Activated CD8-positive, alpha-beta T cell treated with anti-CD3 and anti-CD28 coated beads for 36 hours (primary cell): Measurements from ENCODE around the gene STMP1. TPM values are rescaled to one million over a fixed set of nuclear protein-coding genes. Genes with fewer than 3 reads are reported as not detected.

Experiments
- ATAC-seq: fragments of 200-7000 bp; cut with Tn5 transposase; one replicate; pipeline ENCODE4 v1.10.0; 2021; ENCODE audit warnings: mild to moderate bottlenecking, moderate library complexity
- CTCF ChIA-PET: fragments of 350-600 bp; sonication (Branson Sonifier 250); formaldehyde crosslinking; loops from one replicate; lab custom pipeline; 2021; ENCODE audit warnings: antibody characterized with exemption; lab: Charles Lee
- POLR2A ChIA-PET: fragments of 350-600 bp; sonication (Branson Sonifier 250); formaldehyde crosslinking; loops from one replicate; lab custom pipeline; 2021; ENCODE audit warnings: antibody characterized with exemption; lab: Charles Lee
- DNase-seq: peaks from one replicate; pipeline ENCODE4 v3.0.0-alpha.2; 2020
- H3K27ac Mint-ChIP-seq: one replicate; pipeline ENCODE4 v1.8.0; 2021; ENCODE audit warnings: mild to moderate bottlenecking, mixed read lengths
- H3K27me3 Mint-ChIP-seq: one replicate; pipeline ENCODE4 v1.8.0; 2021; ENCODE audit warnings: mixed read lengths
- H3K36me3 Mint-ChIP-seq: one replicate; pipeline ENCODE4 v1.8.0; 2021; ENCODE audit warnings: low read depth, mixed read lengths
- H3K4me1 Mint-ChIP-seq: one replicate; pipeline ENCODE4 v1.8.0; 2021; ENCODE audit warnings: low read depth, mixed read lengths
- H3K4me3 Mint-ChIP-seq: one replicate; pipeline ENCODE4 v1.8.0; 2021; ENCODE audit warnings: mild to moderate bottlenecking, moderate library complexity, mixed read lengths
- H3K9me3 Mint-ChIP-seq: one replicate; pipeline ENCODE4 v1.8.0; 2021; ENCODE audit warnings: mixed read lengths
- intact Hi-C: fragments of 100-400 bp; cut with micrococcal nuclease; formaldehyde crosslinking; loops from one replicate; pipeline ENCODE4 v1.10.0; 2022
- total RNA-seq, 2 experiments: library from RNA; stranded (reverse); gene quantifications; one replicate each; pipeline ENCODE4 v1.2.3, GENCODE V29; 2021
- TF ChIP-seq, protein P1 (sequence below): fragments of 200-600 bp; IDR thresholded peaks from one replicate; pipeline ENCODE4 v1.8.0; 2022; ENCODE audit warnings: antibody characterized with exemption, mild to moderate bottlenecking

STMP1 gene
- total RNA-seq, 2 experiments from 2014 or later, result 21.1 to 23.4 TPM

DNA sequence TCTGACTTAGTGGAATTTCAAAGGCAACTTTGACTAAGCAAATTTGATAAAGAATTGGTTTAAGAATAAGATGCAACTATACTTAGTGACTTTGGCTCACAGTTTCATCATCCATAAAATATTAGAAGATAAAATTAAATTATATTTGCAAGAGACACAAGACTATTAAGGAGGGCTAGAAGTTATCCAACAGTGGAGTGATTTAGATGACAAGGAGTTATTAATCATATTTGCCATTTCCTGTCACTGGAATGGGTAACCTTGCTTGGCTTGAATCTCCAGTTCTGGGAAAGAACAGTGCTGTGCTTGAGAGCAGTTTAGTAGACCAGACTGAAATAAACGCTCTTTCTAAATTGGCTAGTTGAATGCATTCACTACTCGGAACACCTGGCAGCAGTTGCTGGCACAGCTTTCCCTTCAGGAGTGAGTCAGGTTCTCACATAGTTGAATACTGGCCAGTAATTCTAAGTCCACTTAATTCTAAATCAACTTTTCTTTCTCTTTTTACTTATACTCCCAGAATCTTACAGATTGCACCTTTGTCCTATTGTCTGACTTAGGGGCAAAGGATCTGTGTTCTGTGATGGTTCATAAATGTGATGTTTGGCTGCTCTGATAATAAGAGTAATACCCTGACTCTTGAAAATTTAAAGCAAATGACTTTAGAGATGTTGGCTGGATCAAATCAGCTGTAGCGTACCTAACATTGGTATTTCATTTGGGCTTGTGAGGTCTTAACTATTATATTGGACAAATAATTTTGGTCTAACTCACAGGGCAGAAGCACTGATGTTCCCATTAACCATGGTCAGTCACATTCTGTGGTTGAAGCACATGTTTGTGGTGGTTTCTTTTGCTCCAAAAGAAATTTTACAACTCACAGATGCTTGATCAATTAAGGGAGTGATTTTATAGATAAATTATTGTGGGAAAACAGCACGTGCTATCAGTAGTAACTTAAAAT, 16.6 kb downstream of the STMP1 start:
- TF ChIP-seq, protein P1, sequence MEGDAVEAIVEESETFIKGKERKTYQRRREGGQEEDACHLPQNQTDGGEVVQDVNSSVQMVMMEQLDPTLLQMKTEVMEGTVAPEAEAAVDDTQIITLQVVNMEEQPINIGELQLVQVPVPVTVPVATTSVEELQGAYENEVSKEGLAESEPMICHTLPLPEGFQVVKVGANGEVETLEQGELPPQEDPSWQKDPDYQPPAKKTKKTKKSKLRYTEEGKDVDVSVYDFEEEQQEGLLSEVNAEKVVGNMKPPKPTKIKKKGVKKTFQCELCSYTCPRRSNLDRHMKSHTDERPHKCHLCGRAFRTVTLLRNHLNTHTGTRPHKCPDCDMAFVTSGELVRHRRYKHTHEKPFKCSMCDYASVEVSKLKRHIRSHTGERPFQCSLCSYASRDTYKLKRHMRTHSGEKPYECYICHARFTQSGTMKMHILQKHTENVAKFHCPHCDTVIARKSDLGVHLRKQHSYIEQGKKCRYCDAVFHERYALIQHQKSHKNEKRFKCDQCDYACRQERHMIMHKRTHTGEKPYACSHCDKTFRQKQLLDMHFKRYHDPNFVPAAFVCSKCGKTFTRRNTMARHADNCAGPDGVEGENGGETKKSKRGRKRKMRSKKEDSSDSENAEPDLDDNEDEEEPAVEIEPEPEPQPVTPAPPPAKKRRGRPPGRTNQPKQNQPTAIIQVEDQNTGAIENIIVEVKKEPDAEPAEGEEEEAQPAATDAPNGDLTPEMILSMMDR, result no peak
- DNase-seq, result no peak
- no peak overlapping the region for H3K4me3 Mint-ChIP-seq
- intact Hi-C loops, result no loop called here
- ChIA-PET CTCF (no interaction called here), POLR2A (no interaction called here)
- H3K27ac Mint-ChIP-seq, result no peak overlapping the region
- no peaks in the 10 kb centered on the region for H3K9me3 Mint-ChIP-seq
- no peak for ATAC-seq
- H3K36me3 Mint-ChIP-seq, result peaks cover 13% of the 10 kb centered on the region
- H3K4me1 Mint-ChIP-seq, result peaks cover 9% of the 10 kb centered on the region
- H3K27me3 Mint-ChIP-seq, result no peaks in the 10 kb centered on the region

DNA sequence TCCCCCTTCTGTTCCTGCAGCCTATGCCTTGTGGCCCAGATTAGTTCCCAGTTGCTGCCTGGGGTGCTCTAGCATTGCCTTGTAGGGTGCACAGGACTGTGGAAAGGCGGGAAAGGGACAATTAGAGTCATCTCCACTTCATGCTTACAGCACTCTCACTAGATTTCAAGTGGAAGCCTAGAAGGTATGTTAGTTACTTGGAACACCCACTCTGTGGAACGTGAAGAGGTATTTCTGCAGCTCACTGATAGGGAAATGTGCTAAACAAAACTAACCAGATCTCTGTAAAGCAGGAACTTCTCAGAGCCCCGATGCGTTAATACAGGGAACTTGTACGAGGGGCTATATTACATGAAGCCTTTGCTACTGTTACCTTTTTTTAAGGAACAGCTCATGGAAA, 19.4 kb downstream of the STMP1 start:
- Mint-ChIP-seq H3K9me3 (no peaks in the 10 kb centered on the region), H3K4me3 (no peak overlapping the region), H3K4me1 (peaks cover 9% of the 10 kb centered on the region), H3K36me3 (peaks cover 6% of the 10 kb centered on the region), H3K27me3 (no peaks in the 10 kb centered on the region), H3K27ac (no peak overlapping the region)
- TF ChIP-seq, protein P1, result no peak
- ATAC-seq (no peak), DNase-seq (no peak)
- ChIA-PET POLR2A (interaction anchor here (2.1 kb wide), 1 partner anchor 19 kb away, joined by 6 read pairs; the partner anchor contains the start of gene STMP1), CTCF (interaction anchor here (0.7 to 1.5 kb wide), 4 partner anchors 9 to 407 kb away, joined by 3 to 4 read pairs (median 3); no protein-coding TSS in a partner anchor)
- intact Hi-C loops, result no loop called here

DNA sequence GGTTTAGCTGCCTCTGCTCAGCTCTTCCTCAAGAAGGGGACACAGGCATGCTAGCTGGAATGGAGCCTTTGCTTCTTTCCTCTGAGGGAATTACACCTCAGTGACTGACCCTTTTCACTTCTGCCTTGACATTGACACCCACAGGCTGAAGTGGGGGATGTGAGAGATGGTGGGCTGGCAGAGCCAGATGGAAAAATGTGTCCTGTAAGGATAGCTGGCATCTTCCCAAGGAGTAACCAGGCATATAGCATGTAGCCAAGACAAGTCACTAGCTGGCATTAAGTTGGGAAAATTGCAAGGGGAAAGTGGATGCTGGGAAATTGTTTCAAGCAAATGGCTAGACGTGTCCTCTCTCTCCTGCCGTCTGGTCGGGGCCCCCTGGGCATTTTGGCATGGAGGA, 19.9 kb downstream of the STMP1 start:
- Mint-ChIP-seq H3K4me1 (peaks cover 9% of the 10 kb centered on the region), H3K4me3 (no peak overlapping the region), H3K9me3 (no peaks in the 10 kb centered on the region), H3K36me3 (peaks cover 6% of the 10 kb centered on the region), H3K27me3 (no peaks in the 10 kb centered on the region), H3K27ac (no peak overlapping the region)
- POLR2A ChIA-PET, result interaction anchor here (2.1 kb wide), 1 partner anchor 20 kb away, joined by 6 read pairs; the partner anchor contains the start of gene STMP1
- CTCF ChIA-PET, result interaction anchor here (1.1 to 1.5 kb wide), 3 partner anchors 9 to 408 kb away, joined by 3 to 4 read pairs (median 3); no protein-coding TSS in a partner anchor
- DNase-seq, result no peak
- intact Hi-C loops, result no loop called here
- TF ChIP-seq, protein P1, result no peak
- ATAC-seq, result no peak

DNA sequence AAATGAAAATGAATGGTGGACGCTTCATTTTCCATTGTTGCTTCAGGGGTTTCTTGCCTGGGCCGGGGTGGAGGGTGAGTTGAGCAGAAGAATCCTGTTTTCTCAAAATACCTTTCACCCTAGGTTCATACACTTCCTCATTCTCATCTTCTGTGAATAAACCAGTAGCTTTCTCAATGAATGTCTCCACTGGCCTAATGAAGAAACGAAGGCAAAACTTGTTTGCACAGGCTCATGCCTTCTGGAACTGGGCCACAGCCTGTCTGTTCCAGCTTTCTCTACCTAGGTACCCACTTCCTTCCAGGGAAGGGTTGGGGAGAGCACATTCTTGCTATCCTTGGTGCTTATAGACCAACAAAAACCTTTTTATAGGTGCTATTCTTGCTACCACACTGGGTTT, 21.3 kb downstream of the STMP1 start:
- Mint-ChIP-seq H3K4me3 (no peak overlapping the region), H3K9me3 (no peaks in the 10 kb centered on the region), H3K36me3 (peaks cover 2% of the 10 kb centered on the region), H3K27ac (no peak overlapping the region), H3K27me3 (no peaks in the 10 kb centered on the region), H3K4me1 (peaks cover 9% of the 10 kb centered on the region)
- TF ChIP-seq, protein P1, result no peak
- DNase-seq (no peak), ATAC-seq (no peak)
- CTCF ChIA-PET, result interaction anchor here (1.1 to 1.6 kb wide), 2 partner anchors 11 to 33 kb away, joined by 3 read pairs; no protein-coding TSS in a partner anchor
- intact Hi-C loops, result no loop called here
- POLR2A ChIA-PET, result no interaction called here

DNA sequence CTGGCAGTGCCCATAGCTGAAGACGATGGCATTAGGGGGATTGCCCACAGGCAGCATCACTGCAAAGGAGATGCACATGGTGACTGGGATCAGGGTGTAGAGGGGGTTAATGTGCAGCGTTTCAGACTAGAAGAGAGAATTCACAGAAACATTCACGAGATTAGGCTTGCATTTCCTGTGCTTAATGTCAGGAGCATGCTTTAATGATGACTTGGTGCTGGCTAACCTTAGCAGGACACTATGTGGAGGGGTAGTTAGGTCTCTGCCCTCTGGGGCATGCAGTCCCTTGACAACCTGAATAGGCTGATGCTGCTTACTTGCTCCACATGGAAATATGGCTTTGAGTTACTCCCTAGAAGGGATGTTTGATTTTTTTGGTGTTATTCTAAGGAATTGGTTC, 21.8 kb downstream of the STMP1 start:
- POLR2A ChIA-PET, result no interaction called here
- H3K9me3 Mint-ChIP-seq, result no peaks in the 10 kb centered on the region
- intact Hi-C loops, result no loop called here
- ATAC-seq (no peak), DNase-seq (no peak)
- H3K27me3 Mint-ChIP-seq, result no peaks in the 10 kb centered on the region
- no peak overlapping the region for H3K4me3 Mint-ChIP-seq
- H3K27ac Mint-ChIP-seq, result no peak overlapping the region
- peaks cover 2% of the 10 kb centered on the region for H3K36me3 Mint-ChIP-seq
- TF ChIP-seq, protein P1, result no peak
- H3K4me1 Mint-ChIP-seq, result peaks cover 9% of the 10 kb centered on the region
- CTCF ChIA-PET, result interaction anchor here (1.1 to 1.6 kb wide), 2 partner anchors 11 to 32 kb away, joined by 3 read pairs; no protein-coding TSS in a partner anchor
